Stimulated activated CD4-positive, alpha-beta T cell treated with anti-CD3 and anti-CD28 coated beads, Interleukin-2, amount 100 ng/mL, for 48 hours (primary cell): ENCODE data around the gene BICDL1.
"Not testable (repeated sequence)": the region's sequence is repeated elsewhere in the genome, so short reads cannot be mapped to it uniquely, and the experiment has no call there.

Experiments
- DNase-seq, 2 donors: peaks; one replicate each; pipeline ENCODE4 v3.0.0-alpha.2; 2020

BICDL1 gene

GRCh38 chr12:119988472-119989360 lies at the start of gene BICDL1:
Gene BICDL1, plus strand, starts transcription at chr12:119989236. Its CDS starts 633 bp downstream, at chr12:119989869.
- peak; percentile 94 to 98 for DNase-seq

GRCh38 chr12:119940897-119941296 lies 48.1 kb upstream of the BICDL1 start:
- DNase-seq = no peak

GRCh38 chr12:119942386-119942785 lies 46.6 kb upstream of the BICDL1 start:
- DNase-seq = no peak

- no peak for DNase-seq
These were observed 42.8 kb upstream of the BICDL1 start for GRCh38 chr12:119946213-119946612.

- DNase-seq = no peak
These were observed 39.9 kb upstream of the BICDL1 start for GRCh38 chr12:119949145-119949544.

- DNase-seq = no peak
These were observed 39.4 kb upstream of the BICDL1 start for GRCh38 chr12:119949594-119949993.

GRCh38 chr12:119956047-119956446 lies 33.0 kb upstream of the BICDL1 start:
- no peak for DNase-seq

- DNase-seq = no peak
These were observed 31.9 kb upstream of the BICDL1 start for GRCh38 chr12:119957135-119957534.

- no peak for DNase-seq
These were observed 29.6 kb upstream of the BICDL1 start for GRCh38 chr12:119959435-119959834.

- no peak for DNase-seq
These were observed 24.9 kb upstream of the BICDL1 start for GRCh38 chr12:119964123-119964522.

- DNase-seq = no peak
These were observed 24.1 kb upstream of the BICDL1 start for GRCh38 chr12:119964929-119965328.

- DNase-seq = no peak
These were observed 8.8 kb upstream of the BICDL1 start for GRCh38 chr12:119980242-119980641.

- DNase-seq = not testable (repeated sequence)
These were observed 8.3 kb upstream of the BICDL1 start for GRCh38 chr12:119980702-119981101.

GRCh38 chr12:119989361-119989730 lies 310 bp downstream of the BICDL1 start:
- DNase-seq = peak in 1 of 2 donors; percentile 34

GRCh38 chr12:119989731-119990381 lies 820 bp downstream of the BICDL1 start:
- DNase-seq = peak; percentile 64 to 68

- peak in 1 of 2 donors; percentile 24 for DNase-seq
These were observed 1.4 kb downstream of the BICDL1 start for GRCh38 chr12:119990382-119990874.

- no peak for DNase-seq
These were observed 3.2 kb downstream of the BICDL1 start for GRCh38 chr12:119992129-119992705.

- no peak for DNase-seq
These were observed 6.0 kb downstream of the BICDL1 start for GRCh38 chr12:119994892-119995658.

GRCh38 chr12:119996417-119996816 lies 7.4 kb downstream of the BICDL1 start:
- no peak for DNase-seq

GRCh38 chr12:119998471-119999245 lies 9.6 kb downstream of the BICDL1 start:
- no peak for DNase-seq

- no peak for DNase-seq
These were observed 11.5 kb downstream of the BICDL1 start for GRCh38 chr12:120000556-120000955.
